Stimulated activated effector memory CD8-positive, alpha-beta T cell treated with anti-CD3 and anti-CD28 coated beads, Interleukin-12 subunit alpha, Interleukin-12 subunit beta, amount 100 ng/mL, for 72 hours (primary cell): ENCODE data around the gene YKT6.
A peak's percentile ranks its signal among the peaks of the same experiment; 100 is the strongest.

Source experiments
- ATAC-seq: fragments of 150-1000 bp; cut with Tn5 transposase; 2 replicates; pipeline ENCODE4 v1.10.0; 2021
- DNase-seq, 2 donors: peaks; one replicate each; pipeline ENCODE4 v3.0.0; 2021 to 2022; ENCODE audit warnings: low spot score in 2 of 2
- H3K27ac Mint-ChIP-seq: one replicate; pipeline ENCODE4 v1.8.0; 2022; ENCODE audit warnings: mild to moderate bottlenecking, mixed read lengths
- H3K36me3 Mint-ChIP-seq: one replicate; pipeline ENCODE4 v1.8.0; 2022; ENCODE audit warnings: mild to moderate bottlenecking, mixed read lengths
- H3K4me1 Mint-ChIP-seq: one replicate; pipeline ENCODE4 v1.8.0; 2022; ENCODE audit warnings: mixed read lengths
- H3K4me3 Mint-ChIP-seq: one replicate; pipeline ENCODE4 v1.8.0; 2022; ENCODE audit warnings: mild to moderate bottlenecking, mixed read lengths
- H3K9me3 Mint-ChIP-seq: one replicate; pipeline ENCODE4 v1.8.0; 2022; ENCODE audit warnings: mixed read lengths

The YKT6 gene

DNA sequence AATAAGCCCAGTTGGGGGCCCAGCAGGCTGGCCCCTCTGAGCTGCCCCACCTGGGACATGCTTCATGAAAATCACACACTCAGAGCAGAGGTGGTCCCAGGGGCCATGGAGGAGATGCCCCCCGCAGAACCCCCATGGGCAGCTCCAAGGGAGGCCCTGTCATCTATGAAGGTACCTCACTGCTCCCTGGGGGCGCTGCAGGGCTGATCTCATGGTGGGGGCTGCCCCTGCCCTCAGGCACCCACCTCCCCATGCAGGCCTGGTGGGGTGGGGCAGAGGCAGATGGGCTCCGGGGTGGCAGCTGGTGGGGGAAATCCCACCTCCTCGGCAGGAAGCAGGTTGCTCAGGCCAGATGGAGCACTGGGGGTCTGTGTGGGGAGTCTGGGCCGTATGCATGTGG, 60.5 kb downstream of the YKT6 start:
- Mint-ChIP-seq H3K4me3 (no peak overlapping the region), H3K4me1 (peaks cover 46% of the 10 kb centered on the region), H3K9me3 (no peaks in the 10 kb centered on the region), H3K36me3 (no peaks in the 10 kb centered on the region), H3K27ac (peak overlapping the region; percentile 91)
- DNase-seq (no peak), ATAC-seq (no peak)

DNA sequence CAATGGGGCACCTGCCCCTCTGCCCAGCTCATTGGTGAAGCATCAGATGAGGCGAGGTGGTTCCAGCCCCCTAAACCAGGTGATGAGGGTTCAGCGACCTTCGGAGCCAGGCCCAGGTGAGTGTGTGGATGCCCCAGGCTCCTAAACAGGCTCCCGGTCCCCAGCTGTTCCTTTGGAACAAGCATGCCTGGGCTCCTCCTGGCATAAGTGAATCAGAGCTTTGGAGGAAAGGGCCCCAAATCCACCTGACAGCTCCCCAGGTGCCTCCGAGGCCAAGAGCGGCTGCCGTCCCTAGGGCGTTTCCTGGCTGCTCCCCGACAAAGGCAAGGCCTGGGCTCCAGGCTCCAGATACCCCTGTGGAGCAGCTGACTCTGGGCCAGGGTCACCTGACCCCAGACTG, 61.3 kb downstream of the YKT6 start:
- Mint-ChIP-seq H3K4me1 (peaks cover 41% of the 10 kb centered on the region), H3K4me3 (no peak overlapping the region), H3K36me3 (no peaks in the 10 kb centered on the region), H3K9me3 (no peaks in the 10 kb centered on the region), H3K27ac (no peak overlapping the region)
- DNase-seq (no peak), ATAC-seq (no peak)

DNA sequence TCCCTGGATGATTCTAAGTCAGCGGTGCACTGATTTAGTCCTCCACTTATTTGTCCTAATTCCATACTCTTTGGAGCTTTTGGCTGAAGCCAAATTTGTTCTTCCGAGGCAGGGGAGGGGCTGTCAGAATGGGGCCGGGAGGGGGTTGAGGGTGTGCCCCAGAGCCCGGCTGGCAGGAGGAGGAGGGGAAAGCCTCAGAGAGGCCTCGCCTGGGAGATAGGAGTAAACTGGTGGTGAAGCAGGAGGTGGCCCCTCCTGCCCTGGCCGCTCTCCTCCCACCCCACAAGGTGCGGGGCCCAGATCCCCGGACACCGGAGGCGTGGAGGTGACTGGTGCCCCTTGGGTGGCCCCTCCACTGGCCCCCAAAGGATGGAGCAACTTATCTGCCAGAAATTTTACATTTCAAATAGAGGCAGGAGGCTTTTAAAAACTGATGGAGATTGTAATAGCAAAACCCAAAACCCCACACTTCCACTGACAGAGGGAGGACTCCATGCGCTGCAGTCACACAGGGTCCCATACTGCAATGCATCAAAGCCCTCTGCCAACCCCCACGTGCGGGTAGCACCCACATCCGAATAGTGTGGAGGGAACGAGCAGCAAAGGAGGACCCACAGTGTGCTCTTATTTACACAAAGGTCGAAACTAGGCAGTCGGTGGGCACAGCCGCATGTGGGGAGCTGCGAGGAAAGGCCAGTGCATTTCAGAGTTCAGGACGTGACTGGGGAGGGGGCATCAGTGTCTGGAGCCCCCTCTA, 62.7 kb downstream of the YKT6 start:
- no peak for DNase-seq
- no peaks in the 10 kb centered on the region for H3K9me3 Mint-ChIP-seq
- H3K4me3 Mint-ChIP-seq, result no peak overlapping the region
- no peak for ATAC-seq
- peaks cover 27% of the 10 kb centered on the region for H3K4me1 Mint-ChIP-seq
- no peaks in the 10 kb centered on the region for H3K36me3 Mint-ChIP-seq
- peak overlapping the region; percentile 61 for H3K27ac Mint-ChIP-seq
